NCI-H524 (cell line): ENCODE measurements around the gene OMD.

Experiments used
- DNase-seq, 2 experiments: peaks; one replicate each; lab custom pipeline; 2025; lab: John Stamatoyannopoulos, UW

Gene OMD

GRCh38 chr9:92369075-92369474, 55.2 kb downstream of the OMD start:
- no peak for DNase-seq
